Testis (tissue), 3 donors: ENCODE data around the gene TMEM132A. TPM values are rescaled to one million over a fixed set of nuclear protein-coding genes. Genes with fewer than 3 reads are reported as not detected.

ENCODE experiments used
- DNase-seq: peaks from one replicate; pipeline ENCODE4 v3.0.0-alpha.2; 2019
- H3K27ac ChIP-seq, 2 donors: fragments of 200-600 bp; sonication (generic); one replicate each; pipeline ENCODE4 v1.5.1; 2019
- H3K27me3 ChIP-seq: fragments of 200-600 bp; sonication (generic); one replicate; pipeline ENCODE4 v1.5.1; 2019
- H3K36me3 ChIP-seq: fragments of 200-600 bp; sonication (generic); one replicate; pipeline ENCODE4 v1.5.1; 2017; ENCODE audit warnings: low read depth; ENCODE audit errors: missing control alignments
- H3K4me1 ChIP-seq: fragments of 200-600 bp; sonication (generic); one replicate; pipeline ENCODE4 v1.5.1; 2019
- H3K4me3 ChIP-seq, 2 donors: fragments of 200-600 bp; sonication (generic); one replicate each; pipeline ENCODE4 v1.5.1; 2017 to 2019
- H3K9me3 ChIP-seq: fragments of 200-600 bp; sonication (generic); one replicate; pipeline ENCODE4 v1.5.1; 2017
- CTCF ChIP-seq, 3 experiments: fragments of 450-650 bp in 2 of 3; fragments of 200-600 bp in 1 of 3; sonication (generic) in 1 of 3; IDR thresholded peaks; one replicate each; pipeline ENCODE4 v1.5.1; 2016 to 2019; ENCODE audit warnings: antibody characterized with exemption in 3 of 3, mild to moderate bottlenecking in 2 of 3, moderate library complexity in 1 of 3
- POLR2A ChIP-seq: fragments of 450-650 bp; IDR thresholded peaks from one replicate; pipeline ENCODE4 v1.6.1; 2017; ENCODE audit warnings: antibody characterized with exemption, mild to moderate bottlenecking, moderate library complexity
- WGBS, 2 donors: methylation state at CpG; one replicate each; pipeline ENCODE4 v1.1.5; 2018; 5-methylcytosine and 5-hydroxymethylcytosine counted together
- intact Hi-C: fragments of 100-400 bp; cut with DNase I; formaldehyde crosslinking; loops from one replicate; pipeline ENCODE4 v1.15.1; 2023; ENCODE audit warnings: low total_unique reads
- polyA plus RNA-seq: library from polyadenylated mRNA; stranded (reverse); fragments of 350-450 nt; fragmentation: Illumina TruSeq; extraction: RNeasy Lipid Tissue Mini Kit (QIAGEN cat#74804); gene quantifications from one replicate; pipeline ENCODE4 v1.2.3, GENCODE V29; 2014; ENCODE audit warnings: low read depth, low replicate concordance; ENCODE audit not compliant: insufficient read depth
- total RNA-seq, 2 donors: library from RNA; depleted of rRNA; stranded (reverse); fragments of >200 nt; gene quantifications; one replicate each; pipeline ENCODE4 v1.2.3, GENCODE V29; 2016

TMEM132A gene
- total and polyA plus RNA-seq, 3 donors from 2014 or later = 17.8 to 39.0 (median 21.7) TPM

GRCh38 chr11:60951904-60952741 lies 27.9 kb downstream of the TMEM132A start, which contains the start of gene SLC15A3:
Gene SLC15A3 (minus strand): TSS chr11:60952176. CDS start chr11:60951551, 625 bp downstream.
- Histone ChIP-seq H3K36me3 (no peaks in the 10 kb centered on the region), H3K9me3 (no peaks in the 10 kb centered on the region), H3K4me3 (peak within 1 kb of the TSS; percentile 46 to 64), H3K27ac (peak within 1 kb of the TSS; percentile 80 to 88), H3K4me1 (peaks cover 7% of the 10 kb centered on the region), H3K27me3 (no peaks in the 10 kb centered on the region)
- peak; percentile 67 for DNase-seq
- no peak for TF ChIP-seq POLR2A
- TF ChIP-seq CTCF (IDR thresholded peaks at IDR 0.05) = no peak
- WGBS, 2 donors = 4 to 14% methylated on average over 22 to 23 of the region's 23 CpGs
- intact Hi-C loops = no loop called here

- no peaks in the 10 kb centered on the region for H3K36me3 ChIP-seq
- peaks cover 7% of the 10 kb centered on the region for H3K4me1 ChIP-seq
- intact Hi-C loops = no loop called here
- TF ChIP-seq POLR2A (no peak), CTCF (IDR thresholded peaks at IDR 0.05) (no peak)
- no peak for DNase-seq
- H3K9me3 ChIP-seq = no peaks in the 10 kb centered on the region
- 10 to 33% methylated on average over 3 of the region's 3 CpGs for WGBS, 2 donors
- H3K27ac ChIP-seq = peak overlapping the region; percentile 80 to 88
- H3K4me3 ChIP-seq = peak overlapping the region; percentile 46 to 64
- H3K27me3 ChIP-seq = no peaks in the 10 kb centered on the region
Observed at GRCh38 chr11:60952742-60953170, 28.5 kb downstream of the TMEM132A start.

GRCh38 chr11:60953781-60954180 lies 29.5 kb downstream of the TMEM132A start:
- WGBS, 2 donors = 82 to 89% methylated on average over 6 of the region's 6 CpGs
- Histone ChIP-seq H3K36me3 (no peaks in the 10 kb centered on the region), H3K27me3 (no peaks in the 10 kb centered on the region), H3K9me3 (no peaks in the 10 kb centered on the region), H3K27ac (no peak overlapping the region), H3K4me1 (peaks cover 7% of the 10 kb centered on the region), H3K4me3 (no peak overlapping the region)
- no peak for TF ChIP-seq POLR2A
- no peak for TF ChIP-seq CTCF (IDR thresholded peaks at IDR 0.05)
- intact Hi-C loops = no loop called here
- DNase-seq = peak; percentile 27

- peaks cover 7% of the 10 kb centered on the region for H3K4me1 ChIP-seq
- no peaks in the 10 kb centered on the region for H3K27me3 ChIP-seq
- no peaks in the 10 kb centered on the region for H3K36me3 ChIP-seq
- 71 to 81% methylated on average over 5 of the region's 5 CpGs for WGBS, 2 donors
- no peak overlapping the region for H3K4me3 ChIP-seq
- no peak overlapping the region for H3K27ac ChIP-seq
- DNase-seq = no peak
- TF ChIP-seq CTCF (IDR thresholded peaks at IDR 0.05) = no peak
- no peak for TF ChIP-seq POLR2A
- no peaks in the 10 kb centered on the region for H3K9me3 ChIP-seq
- intact Hi-C loops = no loop called here
Observed at GRCh38 chr11:60954421-60954820, 30.2 kb downstream of the TMEM132A start.
